H54 (cell line): ENCODE measurements around the gene RBM4.

Source experiments
- DNase-seq: peaks from one replicate; pipeline ENCODE4 v3.0.0; 2011; ENCODE audit warnings: low spot score, mixed read lengths; ENCODE audit not compliant: insufficient read length
- FAIRE-seq: peaks from 3 replicates; lab custom pipeline; 2011; peaks lifted over from hg19 to GRCh38; lab: Jason Lieb, UNC
- POLR2A ChIP-seq: IDR thresholded peaks from 2 replicates; pipeline ENCODE4 v1.6.1; 2011; ENCODE audit warnings: low read depth, mild to moderate bottlenecking, low read length

The RBM4 gene

GRCh38 chr11:66694056-66694410 is 55.5 kb downstream of the RBM4 start:
- FAIRE-seq = no peak
- TF ChIP-seq POLR2A = no peak
- no peak for DNase-seq

- FAIRE-seq (peak; percentile 66), DNase-seq (peak; percentile 97)
Measured at GRCh38 chr11:66694732-66695207, 56.3 kb downstream of the RBM4 start.

More at GRCh38 chr11:66694732-66695207, 56.3 kb downstream of the RBM4 start:
- TF ChIP-seq POLR2A = no peak
